Measurements from ENCODE around the gene CENPM.

GRCh38 chr22:41932353-41932752, 14.6 kb downstream of the CENPM start:
- TF ChIP-seq CTCF (IDR thresholded peaks at IDR 0.05; ENCODE audit: extremely low read depth in 1 of 2, insufficient read depth in 1 of 2, low read depth in 1 of 2, low read length in 2 of 2) (no peak), MYC (IDR thresholded peaks at IDR 0.05; ENCODE audit: low read depth, low read length) (no peak), EZH2 (IDR thresholded peaks at IDR 0.05; ENCODE audit: borderline replicate concordance, low read depth, low read length, severe bottlenecking) (no peak)
